ENCODE results near the gene FILIP1L. TPM values are rescaled to one million over a fixed set of nuclear protein-coding genes. Genes with fewer than 3 reads are reported as not detected.

FILIP1L gene
- total and polyA plus RNA-seq, 2 of the 8 experiments (the other 6 are each of a cell fraction or from before 2014, with no cell fraction given), result 0.06 to 0.09 TPM

- TF ChIP-seq MAFK (IDR thresholded peaks at IDR 0.05; ENCODE audit: low read depth, low read length) (no peak), TAF7 (optimal IDR thresholded peaks at IDR 0.05; ENCODE audit: borderline replicate concordance, low read depth, low read length) (no peak), SIX5 (IDR thresholded peaks at IDR 0.05; ENCODE audit: low read depth, low read length) (no peak), CHD1 (IDR thresholded peaks at IDR 0.05; ENCODE audit: low read depth, low read length) (no peak), MAX (IDR thresholded peaks at IDR 0.05) (no peak)
Measured at GRCh38 chr3:100111728-100112127, 2.6 kb downstream of the FILIP1L start (continued).

Data from H1 (cell line).